OCI-LY7 (cell line): ENCODE measurements around the gene CTNNA3. TPM values are rescaled to one million over a fixed set of nuclear protein-coding genes. Genes with fewer than 3 reads are reported as not detected.

Experiments used
- BruUV-seq: library from RNA; stranded (reverse); fragments of 400-500 nt; replicated peaks from 2 replicates; lab custom pipeline; 2021; lab: Mats Ljungman, UMichigan
- CTCF ChIA-PET: fragments of 300-600 bp; sonication (Branson Sonifier 250); formaldehyde crosslinking; loops from one replicate; lab custom pipeline; 2022; ENCODE audit warnings: antibody characterized with exemption; ENCODE audit not compliant: unreplicated experiment; lab: Charles Lee
- POLR2A ChIA-PET: fragments of 300-600 bp; sonication (Branson Sonifier 250); formaldehyde crosslinking; loops from one replicate; lab custom pipeline; 2022; ENCODE audit warnings: antibody characterized with exemption; lab: Charles Lee
- DNase-seq: peaks from one replicate; pipeline ENCODE4 v3.0.0-alpha.2; 2015; ENCODE audit warnings: low spot score
- H2AFZ ChIP-seq: fragments of 200-600 bp; sonication (generic), shearing (Covaris generic); 2 replicates; pipeline ENCODE4 v1.6.1; 2014; ENCODE audit warnings: mild to moderate bottlenecking, antibody characterized with exemption, low read length, moderate library complexity
- H3K27ac ChIP-seq: fragments of 200-600 bp; sonication (generic); 2 replicates; pipeline ENCODE4 v1.5.1; 2014; ENCODE audit warnings: mixed run types, low read depth, mild to moderate bottlenecking, moderate library complexity, low read length, inconsistent platforms; ENCODE audit not compliant: poor library complexity, severe bottlenecking
- H3K36me3 ChIP-seq: fragments of 200-600 bp; sonication (generic); 2 replicates; pipeline ENCODE4 v1.6.1; 2014; ENCODE audit warnings: mild to moderate bottlenecking, antibody characterized with exemption, low read length, moderate library complexity, mixed read lengths; ENCODE audit not compliant: insufficient read depth
- H3K4me1 ChIP-seq: fragments of 200-600 bp; sonication (generic); 2 replicates; pipeline ENCODE4 v1.5.1; 2014; ENCODE audit warnings: mild to moderate bottlenecking, low read length; ENCODE audit not compliant: insufficient read depth, poor library complexity, severe bottlenecking
- H3K4me2 ChIP-seq: fragments of 200-600 bp; sonication (generic); 2 replicates; pipeline ENCODE4 v1.6.1; 2014; ENCODE audit warnings: mild to moderate bottlenecking, low read length
- H3K4me3 ChIP-seq: fragments of 200-600 bp; sonication (generic); 2 replicates; pipeline ENCODE4 v1.5.1; 2014; ENCODE audit warnings: mild to moderate bottlenecking, low read depth, low read length; ENCODE audit not compliant: poor library complexity, severe bottlenecking
- H3K79me2 ChIP-seq: fragments of 200-600 bp; sonication (generic); 2 replicates; pipeline ENCODE4 v1.6.1; 2016; ENCODE audit warnings: low read depth, mild to moderate bottlenecking, low read length, moderate library complexity, mixed read lengths; ENCODE audit not compliant: insufficient read depth
- H3K9me2 ChIP-seq: fragments of 200-600 bp; sonication (generic); 2 replicates; pipeline ENCODE4 v1.6.1; 2016; ENCODE audit warnings: mild to moderate bottlenecking, low read length, mixed read lengths; ENCODE audit not compliant: insufficient read depth
- H3K9me3 ChIP-seq: fragments of 200-600 bp; sonication (generic); 2 replicates; pipeline ENCODE4 v1.6.1; 2014; ENCODE audit warnings: mild to moderate bottlenecking, mixed run types, low read length, mixed read lengths
- H4K20me1 ChIP-seq: fragments of 200-600 bp; sonication (generic); 2 replicates; pipeline ENCODE4 v1.6.1; 2014; ENCODE audit warnings: mild to moderate bottlenecking, antibody characterized with exemption, low read length, moderate library complexity, mixed read lengths; ENCODE audit not compliant: insufficient read depth
- EZH2phosphoT487 ChIP-seq: fragments of 200-600 bp; sonication (generic); IDR thresholded peaks from 2 replicates; pipeline ENCODE4 v1.6.1; 2018; ENCODE audit warnings: low read depth, borderline replicate concordance, mild to moderate bottlenecking, mixed run types, antibody characterized with exemption, low read length, moderate library complexity, mixed read lengths
- intact Hi-C: fragments of 100-400 bp; cut with micrococcal nuclease; formaldehyde crosslinking; loops from one replicate; pipeline ENCODE4 v1.10.0; 2022; ENCODE audit not compliant: unreplicated experiment
- total RNA-seq, 2 experiments: library from RNA; depleted of rRNA in 1 of 2; stranded (reverse); fragments of >200 nt in 1 of 2; shearing (Covaris generic) in 1 of 2; gene quantifications; 2 replicates each; pipeline ENCODE4 v1.2.3, GENCODE V29; 2014 to 2022
- TF ChIP-seq, protein P1 (sequence below): fragments of 200-600 bp; sonication (generic); conservative IDR thresholded peaks from 2 replicates; pipeline ENCODE4 v1.5.1; 2014; ENCODE audit warnings: mild to moderate bottlenecking, antibody characterized with exemption, low read length, moderate library complexity, mixed read lengths

Gene CTNNA3
- total RNA-seq, 2 experiments from 2014 or later: not detected

DNA sequence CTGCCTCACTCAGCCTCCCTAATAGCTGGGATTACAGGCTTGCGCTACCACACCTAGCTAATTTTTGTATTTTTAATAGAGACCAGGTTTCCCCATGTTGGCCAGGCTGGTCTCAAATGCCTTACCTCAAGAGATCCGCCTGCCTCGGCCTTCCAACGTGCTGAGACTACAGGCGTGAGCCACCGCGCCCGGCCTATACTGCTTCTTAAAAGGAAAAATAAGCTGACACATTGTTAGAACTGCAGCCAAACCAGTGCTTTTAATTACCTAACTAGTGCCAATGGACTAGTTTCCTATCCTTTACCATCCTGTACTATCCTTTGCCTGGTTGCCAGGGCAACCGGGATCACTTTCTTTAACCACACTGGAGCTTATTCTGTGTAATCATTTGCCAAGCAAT lies 662.1 kb downstream of the CTNNA3 start:
- no TSS peak for BruUV-seq
- no peak overlapping the region for H2AFZ ChIP-seq
- no peak for DNase-seq
- H3K4me3 ChIP-seq: no peak overlapping the region
- ChIA-PET CTCF (no interaction called here), POLR2A (interaction anchor here (1.2 kb wide), 1 partner anchor 50 kb away, joined by 3 read pairs; no protein-coding TSS in a partner anchor)
- no peak overlapping the region for H3K27ac ChIP-seq
- intact Hi-C loops: no loop called here
- H3K4me2 ChIP-seq: no peak overlapping the region
- no peaks in the 10 kb centered on the region for H3K9me2 ChIP-seq
- H4K20me1 ChIP-seq: no peaks in the 10 kb centered on the region
- no peaks in the 10 kb centered on the region for H3K4me1 ChIP-seq
- no peaks in the 10 kb centered on the region for H3K79me2 ChIP-seq
- H3K36me3 ChIP-seq: no peaks in the 10 kb centered on the region
- H3K9me3 ChIP-seq: no peaks in the 10 kb centered on the region
- no peak for TF ChIP-seq EZH2phosphoT487
- TF ChIP-seq, protein P1, sequence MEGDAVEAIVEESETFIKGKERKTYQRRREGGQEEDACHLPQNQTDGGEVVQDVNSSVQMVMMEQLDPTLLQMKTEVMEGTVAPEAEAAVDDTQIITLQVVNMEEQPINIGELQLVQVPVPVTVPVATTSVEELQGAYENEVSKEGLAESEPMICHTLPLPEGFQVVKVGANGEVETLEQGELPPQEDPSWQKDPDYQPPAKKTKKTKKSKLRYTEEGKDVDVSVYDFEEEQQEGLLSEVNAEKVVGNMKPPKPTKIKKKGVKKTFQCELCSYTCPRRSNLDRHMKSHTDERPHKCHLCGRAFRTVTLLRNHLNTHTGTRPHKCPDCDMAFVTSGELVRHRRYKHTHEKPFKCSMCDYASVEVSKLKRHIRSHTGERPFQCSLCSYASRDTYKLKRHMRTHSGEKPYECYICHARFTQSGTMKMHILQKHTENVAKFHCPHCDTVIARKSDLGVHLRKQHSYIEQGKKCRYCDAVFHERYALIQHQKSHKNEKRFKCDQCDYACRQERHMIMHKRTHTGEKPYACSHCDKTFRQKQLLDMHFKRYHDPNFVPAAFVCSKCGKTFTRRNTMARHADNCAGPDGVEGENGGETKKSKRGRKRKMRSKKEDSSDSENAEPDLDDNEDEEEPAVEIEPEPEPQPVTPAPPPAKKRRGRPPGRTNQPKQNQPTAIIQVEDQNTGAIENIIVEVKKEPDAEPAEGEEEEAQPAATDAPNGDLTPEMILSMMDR: no peak

- POLR2A ChIA-PET: interaction anchor here (0.5 kb wide), 1 partner anchor 24 kb away, joined by 3 read pairs; no protein-coding TSS in a partner anchor
- no TSS peak for BruUV-seq
- Histone ChIP-seq H3K4me2 (no peak overlapping the region), H3K9me3 (no peaks in the 10 kb centered on the region), H2AFZ (no peak overlapping the region), H3K79me2 (no peaks in the 10 kb centered on the region), H3K27ac (no peak overlapping the region), H3K4me1 (no peaks in the 10 kb centered on the region), H3K36me3 (no peaks in the 10 kb centered on the region), H3K4me3 (no peak overlapping the region), H4K20me1 (no peaks in the 10 kb centered on the region), H3K9me2 (no peaks in the 10 kb centered on the region)
- intact Hi-C loops: no loop called here
- TF ChIP-seq, protein P1: no peak
- no peak for TF ChIP-seq EZH2phosphoT487
- DNase-seq: no peak
- CTCF ChIA-PET: no interaction called here
Observed at GRCh38 chr10:67022099-67022498, 673.9 kb downstream of the CTNNA3 start.

DNA sequence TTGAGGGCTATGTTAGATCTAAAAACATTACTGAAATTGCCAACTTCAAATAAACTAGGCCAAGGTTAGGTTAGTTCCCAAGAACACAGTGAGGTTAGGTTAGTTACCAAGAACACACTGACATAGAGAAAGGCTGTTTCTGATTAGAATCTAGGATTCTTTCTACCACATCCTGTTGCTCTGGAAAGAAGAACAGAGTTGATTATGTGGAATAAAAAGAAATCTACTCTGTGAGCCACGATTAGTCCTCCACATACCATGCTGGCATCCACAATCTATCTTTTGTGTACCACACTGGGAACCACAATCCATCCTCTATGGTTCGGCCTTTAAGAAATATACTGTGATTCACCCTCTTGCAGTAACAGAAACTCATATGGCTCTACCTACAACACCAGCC lies 678.8 kb downstream of the CTNNA3 start:
- CTCF ChIA-PET: no interaction called here
- no peaks in the 10 kb centered on the region for H3K9me2 ChIP-seq
- intact Hi-C loops: no loop called here

More for the DNA sequence above, 678.8 kb downstream of the CTNNA3 start:
- BruUV-seq: no TSS peak
- Histone ChIP-seq H2AFZ (no peak overlapping the region), H3K4me3 (no peak overlapping the region), H3K36me3 (no peaks in the 10 kb centered on the region), H3K27ac (no peak overlapping the region), H4K20me1 (no peaks in the 10 kb centered on the region; the same call in 1 of the 2 replicates), H3K4me1 (no peaks in the 10 kb centered on the region), H3K79me2 (no peaks in the 10 kb centered on the region), H3K9me3 (no peaks in the 10 kb centered on the region), H3K4me2 (no peak overlapping the region)
- DNase-seq: no peak
- POLR2A ChIA-PET: no interaction called here
- no peak for TF ChIP-seq EZH2phosphoT487
- TF ChIP-seq, protein P1: no peak
